ENCODE results near the gene LEO1. TPM values are rescaled to one million over a fixed set of nuclear protein-coding genes. Genes with fewer than 3 reads are reported as not detected.

Gene LEO1
- total RNA-seq, 4 donors from 2014 or later, result 8.6 to 45.3 (median 27.8) TPM

GRCh38 chr15:51936105-51936478, 35.5 kb downstream of the LEO1 start:
- no peak for DNase-seq
- Histone ChIP-seq H3K27me3 (no peaks in the 10 kb centered on the region), H3K27ac (no peak overlapping the region), H3K4me1 (no peaks in the 10 kb centered on the region), H3K9me3 (no peaks in the 10 kb centered on the region), H3K4me3 (no peak overlapping the region), H3K36me3 (no peaks in the 10 kb centered on the region)
- no peak for TF ChIP-seq CTCF (IDR thresholded peaks at IDR 0.05)
- no peak for TF ChIP-seq POLR2A (IDR thresholded peaks at IDR 0.05)
- intact Hi-C loops (cut with DNase I; ENCODE audit: low total_unique reads), result no loop called here

GRCh38 chr15:51935466-51936104, 36.0 kb downstream of the LEO1 start:
- Histone ChIP-seq H3K9me3 (no peaks in the 10 kb centered on the region), H3K36me3 (no peaks in the 10 kb centered on the region), H3K4me3 (no peak overlapping the region), H3K27me3 (no peaks in the 10 kb centered on the region), H3K4me1 (no peaks in the 10 kb centered on the region), H3K27ac (no peak overlapping the region)
- intact Hi-C loops (cut with DNase I; ENCODE audit: low total_unique reads), result no loop called here
- TF ChIP-seq CTCF (IDR thresholded peaks at IDR 0.05) (no peak), POLR2A (IDR thresholded peaks at IDR 0.05) (no peak)
- no peak for DNase-seq

GRCh38 chr15:51932161-51932560, 39.4 kb downstream of the LEO1 start:
- Histone ChIP-seq H3K9me3 (no peaks in the 10 kb centered on the region), H3K4me1 (no peaks in the 10 kb centered on the region), H3K27ac (no peak overlapping the region), H3K36me3 (no peaks in the 10 kb centered on the region), H3K27me3 (no peaks in the 10 kb centered on the region), H3K4me3 (no peak overlapping the region)
- intact Hi-C loops (cut with DNase I; ENCODE audit: low total_unique reads), result no loop called here
- DNase-seq, result no peak
- TF ChIP-seq POLR2A (IDR thresholded peaks at IDR 0.05) (no peak), CTCF (IDR thresholded peaks at IDR 0.05) (no peak)

GRCh38 chr15:51931638-51932037, 39.9 kb downstream of the LEO1 start:
- no peak overlapping the region for H3K27ac ChIP-seq
- H3K4me3 ChIP-seq, result no peak overlapping the region
- TF ChIP-seq POLR2A (IDR thresholded peaks at IDR 0.05) (no peak), CTCF (IDR thresholded peaks at IDR 0.05) (no peak)
- H3K27me3 ChIP-seq, result no peaks in the 10 kb centered on the region
- intact Hi-C loops (cut with DNase I; ENCODE audit: low total_unique reads), result no loop called here
- no peaks in the 10 kb centered on the region for H3K36me3 ChIP-seq
- DNase-seq, result no peak
- no peaks in the 10 kb centered on the region for H3K9me3 ChIP-seq
- no peaks in the 10 kb centered on the region for H3K4me1 ChIP-seq

- Histone ChIP-seq H3K36me3 (no peaks in the 10 kb centered on the region), H3K4me3 (no peak overlapping the region), H3K9me3 (no peaks in the 10 kb centered on the region), H3K27ac (no peak overlapping the region), H3K4me1 (no peaks in the 10 kb centered on the region), H3K27me3 (no peaks in the 10 kb centered on the region)
- intact Hi-C loops (cut with DNase I; ENCODE audit: low total_unique reads), result no loop called here
- TF ChIP-seq CTCF (IDR thresholded peaks at IDR 0.05) (no peak), POLR2A (IDR thresholded peaks at IDR 0.05) (no peak)
- DNase-seq, result no peak
These were observed 40.6 kb downstream of the LEO1 start for GRCh38 chr15:51931016-51931415.
